PC-3 (cell line): ENCODE data around the gene TCEAL8. TPM values are rescaled to one million over a fixed set of nuclear protein-coding genes. Genes with fewer than 3 reads are reported as not detected.

Source experiments
- ATAC-seq: fragments of 200-7000 bp; cut with Tn5 transposase; 2 replicates; pipeline ENCODE4 v1.9.1; 2020; ENCODE audit warnings: mild to moderate bottlenecking, moderate library complexity
- BruUV-seq: library from RNA; stranded (reverse); fragments of 400-500 nt; replicated peaks from 2 replicates; lab custom pipeline; 2021; lab: Mats Ljungman, UMichigan
- CTCF ChIA-PET: fragments of 300-600 bp; sonication (Branson Sonifier 250); formaldehyde crosslinking; loops from one replicate; lab custom pipeline; 2022; ENCODE audit warnings: antibody characterized with exemption; lab: Charles Lee
- POLR2A ChIA-PET: fragments of 300-600 bp; sonication (Branson Sonifier 250); formaldehyde crosslinking; loops from one replicate; lab custom pipeline; 2022; ENCODE audit warnings: antibody characterized with exemption; ENCODE audit not compliant: unreplicated experiment; lab: Charles Lee
- DNase-seq: peaks from one replicate; pipeline ENCODE4 v3.0.0-alpha.2; 2015
- H2AFZ ChIP-seq: fragments of 300-600 bp; sonication (generic); 2 replicates; pipeline ENCODE4 v1.6.0; 2016; ENCODE audit warnings: antibody characterized with exemption, low read length
- H3F3A ChIP-seq: fragments of 300-600 bp; sonication (generic); one replicate; pipeline ENCODE4 v1.6.0; 2017; ENCODE audit warnings: antibody characterized with exemption, low read length, control low read depth, mild to moderate bottlenecking; ENCODE audit not compliant: unreplicated experiment
- H3K27ac ChIP-seq: fragments of 300-600 bp; sonication (generic); 2 replicates; pipeline ENCODE4 v1.5.1; 2016; ENCODE audit warnings: mild to moderate bottlenecking, low read length
- H3K27me3 ChIP-seq: fragments of 300-600 bp; sonication (generic); 2 replicates; pipeline ENCODE4 v1.6.1; 2016; ENCODE audit warnings: low read length, mixed read lengths
- H3K36me3 ChIP-seq: fragments of 300-600 bp; sonication (generic); 2 replicates; pipeline ENCODE4 v1.6.1; 2016; ENCODE audit warnings: low read depth, mixed run types, low read length, mixed read lengths
- H3K4me1 ChIP-seq: fragments of 300-600 bp; sonication (generic); 2 replicates; pipeline ENCODE4 v1.5.1; 2016; ENCODE audit warnings: low read length; ENCODE audit not compliant: insufficient read depth
- H3K4me2 ChIP-seq: fragments of 300-600 bp; sonication (generic); 2 replicates; pipeline ENCODE4 v1.6.0; 2016; ENCODE audit warnings: low read length
- H3K4me3 ChIP-seq: fragments of 300-600 bp; sonication (generic); 2 replicates; pipeline ENCODE4 v1.5.1; 2016; ENCODE audit warnings: mild to moderate bottlenecking, low read length, mixed read lengths
- H3K79me2 ChIP-seq: fragments of 300-600 bp; sonication (generic); 2 replicates; pipeline ENCODE4 v1.6.1; 2017; ENCODE audit warnings: low read length, mixed read lengths
- H3K9ac ChIP-seq: fragments of 300-600 bp; sonication (generic); 2 replicates; pipeline ENCODE4 v1.6.0; 2016; ENCODE audit warnings: mild to moderate bottlenecking, low read length
- H3K9me2 ChIP-seq: fragments of 300-600 bp; sonication (generic); replicated peaks from 2 replicates; pipeline ENCODE4 v1.6.1; 2016; ENCODE audit warnings: mixed run types, low read length, mixed read lengths
- H3K9me3 ChIP-seq: fragments of 300-600 bp; sonication (generic); 2 replicates; pipeline ENCODE4 v1.6.1; 2016; ENCODE audit warnings: low read length, mixed read lengths
- H4K20me1 ChIP-seq: fragments of 300-600 bp; sonication (generic); 2 replicates; pipeline ENCODE4 v1.6.1; 2016; ENCODE audit warnings: low read length, mixed read lengths
- CTCF ChIP-seq: fragments of 300-600 bp; sonication (generic); conservative IDR thresholded peaks from 2 replicates; pipeline ENCODE4 v1.5.1; 2017; ENCODE audit warnings: antibody characterized with exemption, low read depth, mild to moderate bottlenecking, low read length
- EZH2 ChIP-seq: fragments of 300-600 bp; sonication (generic); IDR thresholded peaks from one replicate; pipeline ENCODE4 v1.6.1; 2017; ENCODE audit warnings: antibody characterized with exemption, mild to moderate bottlenecking, low read length; ENCODE audit not compliant: unreplicated experiment
- EZH2phosphoT487 ChIP-seq: fragments of 300-600 bp; sonication (generic); IDR thresholded peaks from 2 replicates; pipeline ENCODE4 v1.6.1; 2018; ENCODE audit warnings: mild to moderate bottlenecking, antibody characterized with exemption, low read length, borderline replicate concordance
- intact Hi-C: fragments of 100-400 bp; cut with micrococcal nuclease; formaldehyde crosslinking; loops from 2 replicates; pipeline ENCODE4 v1.9.0; 2023
- total RNA-seq: library from RNA; depleted of rRNA; stranded (reverse); fragments of >200 nt; gene quantifications from 2 replicates; pipeline ENCODE4 v1.2.3, GENCODE V29; 2014

TCEAL8 gene
- total RNA-seq, 1 experiment from 2014 or later = 41.2 TPM

- DNase-seq = no peak
- H4K20me1 ChIP-seq = no peaks in the 10 kb centered on the region
- H3K9me2 ChIP-seq = no peaks in the 10 kb centered on the region
- no peak overlapping the region for H3K9ac ChIP-seq
- H3K79me2 ChIP-seq = peaks cover 8% of the 10 kb centered on the region; the same call in 1 of the 2 replicates
- CTCF ChIA-PET = no interaction called here
- intact Hi-C loops = loop anchor here (5.0 kb wide), 1 partner anchor 212 kb away; no protein-coding TSS in a partner anchor
- TF ChIP-seq CTCF (no peak), EZH2phosphoT487 (no peak), EZH2 (no peak)
- no peaks in the 10 kb centered on the region for H3K9me3 ChIP-seq
- no peak overlapping the region for H2AFZ ChIP-seq
- H3F3A ChIP-seq = no peaks in the 10 kb centered on the region
- H3K4me1 ChIP-seq = peaks cover 5% of the 10 kb centered on the region; the same call in 1 of the 2 replicates
- no TSS peak for BruUV-seq
- no peak overlapping the region for H3K27ac ChIP-seq
- ATAC-seq = no peak
- no peak overlapping the region for H3K4me3 ChIP-seq
- POLR2A ChIA-PET = no interaction called here
- H3K36me3 ChIP-seq = 0 out of 2 replicates have a peak, but pooled peaks cover 3% of the 10 kb centered on the region
- peaks cover 12% of the 10 kb centered on the region; the same call in 1 of the 2 replicates for H3K27me3 ChIP-seq
- no peak overlapping the region for H3K4me2 ChIP-seq
These were observed 5.2 kb downstream of the TCEAL8 start for GRCh38 chrX:103249805-103250204.

GRCh38 chrX:103248553-103248952 lies 6.4 kb downstream of the TCEAL8 start:
- TF ChIP-seq CTCF (peak; percentile 61), EZH2phosphoT487 (no peak)
- CTCF ChIA-PET = interaction anchor here (0.6 to 1.0 kb wide), 2 partner anchors 37 to 1970 kb away, joined by 3 to 10 read pairs; no protein-coding TSS in a partner anchor
- Histone ChIP-seq H3K9me2 (no peaks in the 10 kb centered on the region), H3K27ac (no peak overlapping the region), H3K36me3 (0 out of 2 replicates have a peak, but pooled peaks cover 3% of the 10 kb centered on the region), H3K9me3 (no peaks in the 10 kb centered on the region), H3F3A (no peaks in the 10 kb centered on the region), H3K27me3 (peaks cover 12% of the 10 kb centered on the region; the same call in 1 of the 2 replicates), H3K4me3 (no peak overlapping the region), H3K4me2 (no peak overlapping the region), H3K9ac (no peak overlapping the region), H2AFZ (no peak overlapping the region), H3K4me1 (peaks cover under 1% of the 10 kb centered on the region; the same call in 1 of the 2 replicates), H4K20me1 (no peaks in the 10 kb centered on the region), H3K79me2 (no peaks in the 10 kb centered on the region)
- peak; percentile 35; the same call in 1 of the 2 replicates for ATAC-seq
- POLR2A ChIA-PET = interaction anchor here (0.7 kb wide), 1 partner anchor 265 kb away, joined by 3 read pairs; no protein-coding TSS in a partner anchor
- intact Hi-C loops = loop anchor here (1.0 kb wide), 1 partner anchor 37 kb away; no protein-coding TSS in a partner anchor
- BruUV-seq = no TSS peak
- DNase-seq = peak; percentile 54

- Histone ChIP-seq H3F3A (no peaks in the 10 kb centered on the region), H4K20me1 (no peaks in the 10 kb centered on the region), H3K9me3 (no peaks in the 10 kb centered on the region), H3K4me3 (no peak overlapping the region), H3K9ac (no peak overlapping the region), H3K4me1 (no peaks in the 10 kb centered on the region), H3K79me2 (no peaks in the 10 kb centered on the region), H3K9me2 (no peaks in the 10 kb centered on the region), H2AFZ (no peak overlapping the region), H3K4me2 (no peak overlapping the region), H3K36me3 (no peaks in the 10 kb centered on the region), H3K27me3 (no peaks in the 10 kb centered on the region), H3K27ac (no peak overlapping the region)
- no TSS peak for BruUV-seq
- no peak for ATAC-seq
- TF ChIP-seq EZH2phosphoT487 (no peak), CTCF (no peak), EZH2 (no peak)
- CTCF ChIA-PET = no interaction called here
- DNase-seq = no peak
- POLR2A ChIA-PET = no interaction called here
- intact Hi-C loops = no loop called here
These were observed 14.8 kb downstream of the TCEAL8 start for GRCh38 chrX:103240155-103240554.
